ENCODE data around the gene BCL6.

- TF ChIP-seq POLR2AphosphoS5 (IDR thresholded peaks at IDR 0.05; ENCODE audit: low read depth, low read length) (no peak), SIN3A (IDR thresholded peaks at IDR 0.05; ENCODE audit: borderline replicate concordance, insufficient read depth, low read length) (no peak), FOXP2 (optimal IDR thresholded peaks at IDR 0.05; ENCODE audit: borderline replicate concordance, extremely low read depth, extremely low read length, insufficient read depth) (no peak), TAF1 (IDR thresholded peaks at IDR 0.05; ENCODE audit: borderline replicate concordance, insufficient read depth, low read length) (no peak)
Measured at GRCh38 chr3:187744169-187745151, 808 bp downstream of the BCL6 start.

Data from PFSK-1 (cell line).